HL-60 (cell line): ENCODE measurements around the gene PHF14.

Experiments
- DNase-seq, 2 experiments: peaks; one replicate each; pipeline ENCODE4 v3.0.0-alpha.2; 2010 to 2020; ENCODE audit warnings: low read depth in 1 of 2, low spot score in 1 of 2
- H3K27ac ChIP-seq: fragments of 250-450 bp; sonication (Bioruptor Pico); replicated peaks from 2 replicates; pipeline ENCODE4 v1.5.1; 2020; ENCODE audit warnings: mild to moderate bottlenecking, moderate library complexity
- H3K27me3 ChIP-seq: fragments of 250-450 bp; sonication (Bioruptor Pico); 2 replicates; pipeline ENCODE4 v1.5.1; 2021; ENCODE audit warnings: mild to moderate bottlenecking, moderate library complexity; ENCODE audit not compliant: insufficient read depth, poor library complexity, severe bottlenecking
- H3K4me3 ChIP-seq: replicated peaks from 2 replicates; pipeline ENCODE4 v1.5.1; 2011; ENCODE audit warnings: mild to moderate bottlenecking, control low read depth, low read length; ENCODE audit not compliant: insufficient read depth
- CTCF ChIP-seq: IDR thresholded peaks from one replicate; pipeline ENCODE4 v1.5.1; 2011; ENCODE audit warnings: low read length, control low read depth, inconsistent platforms; ENCODE audit not compliant: insufficient read depth
- GABPA ChIP-seq: IDR thresholded peaks from 2 replicates; pipeline ENCODE4 v1.6.1; 2012; ENCODE audit warnings: low read depth
- POLR2AphosphoS5 ChIP-seq: IDR thresholded peaks from 2 replicates; pipeline ENCODE4 v1.6.1; 2012; ENCODE audit warnings: low read depth
- REST ChIP-seq: IDR thresholded peaks from 2 replicates; pipeline ENCODE4 v1.6.1; 2012; ENCODE audit warnings: low read depth; ENCODE audit not compliant: insufficient replicate concordance
- SPI1 ChIP-seq: IDR thresholded peaks from 2 replicates; pipeline ENCODE4 v1.6.1; 2012; ENCODE audit warnings: low read depth, mild to moderate bottlenecking, borderline replicate concordance

The PHF14 gene

GRCh38 chr7:11026452-11027359, 53.0 kb downstream of the PHF14 start:
- no peak overlapping the region for H3K27ac ChIP-seq
- H3K27me3 ChIP-seq: no peaks in the 10 kb centered on the region
- DNase-seq: no peak
- TF ChIP-seq CTCF (no peak), SPI1 (no peak), REST (no peak), GABPA (no peak), POLR2AphosphoS5 (no peak)
- no peak overlapping the region for H3K4me3 ChIP-seq

GRCh38 chr7:11035661-11036060, 62.0 kb downstream of the PHF14 start:
- TF ChIP-seq GABPA: no peak
- TF ChIP-seq CTCF: no peak
- TF ChIP-seq POLR2AphosphoS5: no peak
- TF ChIP-seq REST: no peak
- DNase-seq: no peak
- Histone ChIP-seq H3K27ac (no peak overlapping the region), H3K27me3 (no peaks in the 10 kb centered on the region), H3K4me3 (no peak overlapping the region)

- no peak overlapping the region for H3K4me3 ChIP-seq
- TF ChIP-seq SPI1: no peak
- no peak for TF ChIP-seq POLR2AphosphoS5
- no peak for TF ChIP-seq GABPA
- no peak for TF ChIP-seq CTCF
- TF ChIP-seq REST: no peak
Observed at GRCh38 chr7:11039974-11040373, 66.3 kb downstream of the PHF14 start.

More at GRCh38 chr7:11039974-11040373, 66.3 kb downstream of the PHF14 start:
- DNase-seq: no peak
- H3K27ac ChIP-seq: no peak overlapping the region
- H3K27me3 ChIP-seq: no peaks in the 10 kb centered on the region
